ENCODE results near the gene SLC9A9.
A peak's percentile ranks its signal among the peaks of the same experiment; 100 is the strongest.
"Not testable (repeated sequence)": the region's sequence is repeated elsewhere in the genome, so short reads cannot be mapped to it uniquely, and the experiment has no call there.

The SLC9A9 gene

DNA sequence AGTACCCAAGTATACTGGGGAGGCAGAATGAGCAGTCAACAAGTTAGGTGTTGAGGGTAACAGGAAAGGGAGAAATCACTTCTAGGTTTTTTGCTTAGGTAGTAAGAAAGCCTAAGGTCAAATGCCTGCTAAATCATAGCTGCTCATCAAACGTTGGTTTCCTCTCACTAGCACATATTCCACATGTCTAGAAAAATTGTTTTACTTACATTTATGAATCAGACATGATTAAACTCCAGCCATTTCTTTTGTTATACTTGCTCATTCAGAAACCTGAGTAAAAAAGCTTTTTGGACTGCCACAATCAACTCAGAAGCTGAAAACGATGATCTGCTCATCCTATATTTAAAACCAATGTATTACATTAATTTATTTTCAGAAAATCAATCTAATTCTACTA lies 40.2 kb downstream of the SLC9A9 start:
- Histone ChIP-seq H3K4me2 (ENCODE audit: low read length) (no peak overlapping the region), H2AFZ (ENCODE audit: low read depth, low read length) (no peak overlapping the region), H3K9me3 (ENCODE audit: insufficient read depth, low read length) (no peaks in the 10 kb centered on the region), H3K27me3 (ENCODE audit: low read depth, low read length) (no peaks in the 10 kb centered on the region), H3K27ac (ENCODE audit: low read length) (no peak overlapping the region), H3K9ac (ENCODE audit: low read length) (no peak overlapping the region), H3K36me3 (replicated peaks; ENCODE audit: low read depth, low read length) (no peaks in the 10 kb centered on the region), H3K4me1 (ENCODE audit: low read length) (peaks cover 52% of the 10 kb centered on the region), H3K79me2 (ENCODE audit: low read length) (no peaks in the 10 kb centered on the region), H3K4me3 (ENCODE audit: low read length) (no peak overlapping the region), H4K20me1 (ENCODE audit: insufficient read depth, low read length) (no peaks in the 10 kb centered on the region)
- TF ChIP-seq, protein P1, sequence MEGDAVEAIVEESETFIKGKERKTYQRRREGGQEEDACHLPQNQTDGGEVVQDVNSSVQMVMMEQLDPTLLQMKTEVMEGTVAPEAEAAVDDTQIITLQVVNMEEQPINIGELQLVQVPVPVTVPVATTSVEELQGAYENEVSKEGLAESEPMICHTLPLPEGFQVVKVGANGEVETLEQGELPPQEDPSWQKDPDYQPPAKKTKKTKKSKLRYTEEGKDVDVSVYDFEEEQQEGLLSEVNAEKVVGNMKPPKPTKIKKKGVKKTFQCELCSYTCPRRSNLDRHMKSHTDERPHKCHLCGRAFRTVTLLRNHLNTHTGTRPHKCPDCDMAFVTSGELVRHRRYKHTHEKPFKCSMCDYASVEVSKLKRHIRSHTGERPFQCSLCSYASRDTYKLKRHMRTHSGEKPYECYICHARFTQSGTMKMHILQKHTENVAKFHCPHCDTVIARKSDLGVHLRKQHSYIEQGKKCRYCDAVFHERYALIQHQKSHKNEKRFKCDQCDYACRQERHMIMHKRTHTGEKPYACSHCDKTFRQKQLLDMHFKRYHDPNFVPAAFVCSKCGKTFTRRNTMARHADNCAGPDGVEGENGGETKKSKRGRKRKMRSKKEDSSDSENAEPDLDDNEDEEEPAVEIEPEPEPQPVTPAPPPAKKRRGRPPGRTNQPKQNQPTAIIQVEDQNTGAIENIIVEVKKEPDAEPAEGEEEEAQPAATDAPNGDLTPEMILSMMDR (IDR thresholded peaks at IDR 0.05; ENCODE audit: low read depth, low read length) = no peak
- no peak for TF ChIP-seq EZH2phosphoT487 (IDR thresholded peaks at IDR 0.05; ENCODE audit: low read depth)

DNA sequence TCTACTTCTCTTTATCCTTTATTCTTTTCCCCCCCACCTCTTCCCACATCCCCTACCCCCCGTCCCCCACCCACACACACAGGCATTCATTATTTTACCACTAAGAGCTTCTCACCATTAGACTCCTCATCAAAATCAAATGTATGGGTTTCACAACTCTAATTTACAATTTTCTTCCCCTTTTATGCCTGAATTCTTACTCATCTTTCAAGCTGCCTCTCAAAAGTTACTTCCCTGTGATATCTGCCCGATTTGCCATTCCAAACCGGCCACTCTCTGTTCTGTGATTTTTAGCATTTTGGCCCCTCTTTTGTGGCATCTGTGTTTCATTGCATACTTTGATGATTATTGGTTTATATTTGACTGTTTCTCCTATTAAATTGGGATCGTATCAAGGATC lies 42.2 kb downstream of the SLC9A9 start:
- peak overlapping the region; percentile 52 for H3K27ac ChIP-seq (ENCODE audit: low read length)
- no peaks in the 10 kb centered on the region for H3K27me3 ChIP-seq (ENCODE audit: low read depth, low read length)
- H3K4me3 ChIP-seq (ENCODE audit: low read length) = peak overlapping the region; percentile 14; the same call in 1 of the 2 replicates
- H3K4me2 ChIP-seq (ENCODE audit: low read length) = peak overlapping the region; percentile 57
- TF ChIP-seq, protein P1 (IDR thresholded peaks at IDR 0.05; ENCODE audit: low read depth, low read length) = no peak
- no peak for TF ChIP-seq EZH2phosphoT487 (IDR thresholded peaks at IDR 0.05; ENCODE audit: low read depth)
- no peaks in the 10 kb centered on the region for H3K9me3 ChIP-seq (ENCODE audit: insufficient read depth, low read length)
- H3K79me2 ChIP-seq (ENCODE audit: low read length) = no peaks in the 10 kb centered on the region
- H3K36me3 ChIP-seq (replicated peaks; ENCODE audit: low read depth, low read length) = no peaks in the 10 kb centered on the region
- H3K4me1 ChIP-seq (ENCODE audit: low read length) = peaks cover 41% of the 10 kb centered on the region
- 0 out of 2 replicates have a peak overlapping the region, but pooled peaks have one; percentile 5 for H3K9ac ChIP-seq (ENCODE audit: low read length)
- no peak overlapping the region for H2AFZ ChIP-seq (ENCODE audit: low read depth, low read length)
- H4K20me1 ChIP-seq (ENCODE audit: insufficient read depth, low read length) = no peaks in the 10 kb centered on the region

DNA sequence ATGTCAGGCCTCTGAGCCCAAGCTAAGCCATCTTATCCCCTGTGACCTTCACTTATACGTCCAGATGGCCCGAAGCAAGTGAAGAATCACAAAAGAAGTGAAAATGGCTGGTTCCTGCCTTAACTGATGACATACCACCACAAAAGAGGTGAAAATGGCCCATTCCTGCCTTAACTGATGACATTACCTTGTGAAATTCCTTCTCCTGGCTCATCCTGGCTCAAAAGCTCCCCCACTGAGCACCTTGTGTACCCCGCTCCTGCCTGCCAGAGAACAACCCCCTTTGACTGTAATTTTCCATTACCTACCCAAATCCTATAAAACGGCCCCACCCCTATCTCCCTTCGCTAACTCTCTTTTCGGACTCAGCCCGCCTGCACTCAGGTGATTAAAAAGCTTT lies 42.8 kb downstream of the SLC9A9 start:
- H3K27ac ChIP-seq (ENCODE audit: low read length) = peak overlapping the region; percentile 19; the same call in 1 of the 2 replicates
- H3K27me3 ChIP-seq (ENCODE audit: low read depth, low read length); H3K9me3 ChIP-seq (ENCODE audit: insufficient read depth, low read length); H4K20me1 ChIP-seq (ENCODE audit: insufficient read depth, low read length); H3K36me3 ChIP-seq (replicated peaks; ENCODE audit: low read depth, low read length); H3K79me2 ChIP-seq (ENCODE audit: low read length); H3K4me3 ChIP-seq (ENCODE audit: low read length); H3K9ac ChIP-seq (ENCODE audit: low read length); H2AFZ ChIP-seq (ENCODE audit: low read depth, low read length): not testable (repeated sequence)
- peak overlapping the region; percentile 57; the same call in 1 of the 2 replicates for H3K4me2 ChIP-seq (ENCODE audit: low read length)
- H3K4me1 ChIP-seq (ENCODE audit: low read length) = peaks cover 35% of the 10 kb centered on the region

DNA sequence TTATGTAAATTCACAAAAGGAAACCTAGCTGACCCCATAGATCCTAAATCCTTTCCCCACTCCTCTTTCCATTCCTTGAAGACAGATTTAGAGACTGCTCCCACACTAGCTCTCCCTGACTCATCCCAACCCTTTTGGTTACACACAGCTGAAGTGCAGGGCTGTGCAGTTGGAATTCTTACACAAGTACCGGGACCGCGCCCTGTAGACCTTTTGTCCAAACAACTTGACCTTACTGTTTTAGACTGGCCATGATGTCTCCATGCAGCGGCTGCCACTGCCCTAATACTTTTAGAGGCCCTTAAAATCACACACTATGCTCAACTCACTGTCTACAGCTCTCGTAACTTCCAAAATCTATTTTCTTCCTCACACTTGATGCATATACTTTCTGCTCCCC lies 47.2 kb downstream of the SLC9A9 start:
- H3K27me3 ChIP-seq (ENCODE audit: low read depth, low read length); H3K36me3 ChIP-seq (replicated peaks; ENCODE audit: low read depth, low read length); H2AFZ ChIP-seq (ENCODE audit: low read depth, low read length); H3K79me2 ChIP-seq (ENCODE audit: low read length); H3K4me1 ChIP-seq (ENCODE audit: low read length); H3K27ac ChIP-seq (ENCODE audit: low read length); H4K20me1 ChIP-seq (ENCODE audit: insufficient read depth, low read length); H3K9ac ChIP-seq (ENCODE audit: low read length); H3K4me3 ChIP-seq (ENCODE audit: low read length); H3K4me2 ChIP-seq (ENCODE audit: low read length); H3K9me3 ChIP-seq (ENCODE audit: insufficient read depth, low read length): not testable (repeated sequence)

DNA sequence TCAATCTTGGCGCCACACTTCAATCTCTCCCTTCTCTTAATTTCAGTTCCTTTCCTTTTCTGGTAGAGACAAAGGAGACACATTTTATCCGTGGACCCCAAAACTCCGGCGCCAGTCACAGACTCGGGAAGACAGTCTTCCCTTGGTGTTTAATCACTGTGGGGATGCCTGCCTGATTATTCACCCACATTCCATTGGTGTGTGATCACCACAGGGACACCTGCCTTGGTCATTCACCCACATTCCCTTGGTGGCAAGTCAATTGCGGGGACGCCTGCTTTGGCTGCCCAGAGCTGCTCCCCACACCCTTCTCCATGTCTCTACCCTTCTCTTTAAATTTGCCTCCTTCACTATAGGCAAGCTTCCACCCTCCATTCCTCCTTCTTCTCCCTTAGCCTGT lies 50.1 kb downstream of the SLC9A9 start:
- not testable (repeated sequence) for H3K4me1 ChIP-seq (ENCODE audit: low read length); H3K27ac ChIP-seq (ENCODE audit: low read length); H3K9ac ChIP-seq (ENCODE audit: low read length); H2AFZ ChIP-seq (ENCODE audit: low read depth, low read length); H3K36me3 ChIP-seq (replicated peaks; ENCODE audit: low read depth, low read length); H3K27me3 ChIP-seq (ENCODE audit: low read depth, low read length); H4K20me1 ChIP-seq (ENCODE audit: insufficient read depth, low read length); H3K9me3 ChIP-seq (ENCODE audit: insufficient read depth, low read length); H3K4me3 ChIP-seq (ENCODE audit: low read length); H3K4me2 ChIP-seq (ENCODE audit: low read length); H3K79me2 ChIP-seq (ENCODE audit: low read length)
